Measurements from ENCODE around the gene THAP3. TPM values are rescaled to one million over a fixed set of nuclear protein-coding genes. Genes with fewer than 3 reads are reported as not detected.

THAP3 gene
- total and polyA plus RNA-seq, 9 of the 15 experiments (the other 6 are each of a cell fraction or from before 2014, with no cell fraction given), result 1.9 to 31.2 (median 18.2) TPM

- TF ChIP-seq MYC (IDR thresholded peaks at IDR 0.05; ENCODE audit: low read depth, low read length), result 0 out of 2 replicates have a peak, but pooled peaks have one; percentile 35
- no peak for TF ChIP-seq MYC (CRISPR knock-in tag; IDR thresholded peaks at IDR 0.05; ENCODE audit: borderline replicate concordance, low read depth)
- no peak for TF ChIP-seq OTX1 (CRISPR knock-in tag; IDR thresholded peaks at IDR 0.05)
- TF ChIP-seq BRF1 (IDR thresholded peaks at IDR 0.05; ENCODE audit: borderline replicate concordance, extremely low read depth, insufficient read length), result no peak
- no peak for TF ChIP-seq HLTF (IDR thresholded peaks at IDR 0.05)
- peak; percentile 61 for TF ChIP-seq CHD1 (IDR thresholded peaks at IDR 0.05; ENCODE audit: low read length)
- TF ChIP-seq CAMTA2 (CRISPR knock-in tag; conservative IDR thresholded peaks at IDR 0.05), result 0 out of 2 replicates have a peak, but pooled peaks have one; percentile 67
- 0 out of 2 replicates have a peak, but pooled peaks have one; percentile 9 for TF ChIP-seq ETV1 (tag; conservative IDR thresholded peaks at IDR 0.05; ENCODE audit: low read depth)
- peak; percentile 4 for TF ChIP-seq CCNT2 (IDR thresholded peaks at IDR 0.05; ENCODE audit: borderline replicate concordance, extremely low read depth, insufficient read length, low read depth, low read length)
- TF ChIP-seq SIX5 (IDR thresholded peaks at IDR 0.05; ENCODE audit: borderline replicate concordance in 1 of 2, insufficient read depth in 1 of 2, low read depth in 1 of 2, low read length in 2 of 2), result no peak
- no peak for TF ChIP-seq ZNF354B (CRISPR knock-in tag; IDR thresholded peaks at IDR 0.05)
- TF ChIP-seq YY1 (IDR thresholded peaks at IDR 0.05; ENCODE audit: borderline replicate concordance in 1 of 3, control insufficient read depth in 1 of 3, extremely low read depth in 1 of 3, insufficient read depth in 3 of 3, insufficient read length in 1 of 3, insufficient replicate concordance in 2 of 3, low read depth in 1 of 3, low read length in 2 of 3), result peak; percentile 61 to 89 (median 67)
- TF ChIP-seq ZNF347 (CRISPR knock-in tag; IDR thresholded peaks at IDR 0.05; ENCODE audit: low read depth), result no peak
- no peak for TF ChIP-seq CBFA2T3 (IDR thresholded peaks at IDR 0.05)
- TF ChIP-seq GABPA (tag; conservative IDR thresholded peaks at IDR 0.05; ENCODE audit: low read depth), result peak; percentile 84
- TF ChIP-seq, protein P1, sequence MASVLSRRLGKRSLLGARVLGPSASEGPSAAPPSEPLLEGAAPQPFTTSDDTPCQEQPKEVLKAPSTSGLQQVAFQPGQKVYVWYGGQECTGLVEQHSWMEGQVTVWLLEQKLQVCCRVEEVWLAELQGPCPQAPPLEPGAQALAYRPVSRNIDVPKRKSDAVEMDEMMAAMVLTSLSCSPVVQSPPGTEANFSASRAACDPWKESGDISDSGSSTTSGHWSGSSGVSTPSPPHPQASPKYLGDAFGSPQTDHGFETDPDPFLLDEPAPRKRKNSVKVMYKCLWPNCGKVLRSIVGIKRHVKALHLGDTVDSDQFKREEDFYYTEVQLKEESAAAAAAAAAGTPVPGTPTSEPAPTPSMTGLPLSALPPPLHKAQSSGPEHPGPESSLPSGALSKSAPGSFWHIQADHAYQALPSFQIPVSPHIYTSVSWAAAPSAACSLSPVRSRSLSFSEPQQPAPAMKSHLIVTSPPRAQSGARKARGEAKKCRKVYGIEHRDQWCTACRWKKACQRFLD (CRISPR knock-in tag; IDR thresholded peaks at IDR 0.05), result peak; percentile 66; the same call in 1 of the 2 replicates
- TF ChIP-seq ZBTB11 (CRISPR knock-in tag; IDR thresholded peaks at IDR 0.05), result peak in 2 of 3 experiments; percentile 60 to 75; a peak in 3 of 6 replicates
- 0 out of 2 replicates have a peak, but pooled peaks have one; percentile 78 for TF ChIP-seq ERF (CRISPR knock-in tag; IDR thresholded peaks at IDR 0.05)
- 0 out of 2 replicates have a peak, but pooled peaks have one; percentile 60 for TF ChIP-seq NKRF (IDR thresholded peaks at IDR 0.05; ENCODE audit: borderline replicate concordance)
- TF ChIP-seq IFI16 (CRISPR knock-in tag; IDR thresholded peaks at IDR 0.05), result no peak
- TF ChIP-seq ZNF77 (CRISPR knock-in tag; IDR thresholded peaks at IDR 0.05), result no peak
These were observed 44.5 kb upstream of the THAP3 start (continued) for GRCh38 chr1:6580119-6580592.

All from K562 (cell line).